Effector memory CD4-positive, alpha-beta T cell (primary cell): ENCODE measurements around the gene SEL1L2.

ENCODE experiments used
- DNase-seq, 3 donors: peaks; one replicate each; pipeline ENCODE4 v3.0.0-alpha.2; 2020
- H3K27ac ChIP-seq: 2 replicates; pipeline ENCODE4 v1.7.0; 2013; ENCODE audit warnings: mild to moderate bottlenecking, low read length, moderate library complexity; ENCODE audit not compliant: insufficient read depth, poor library complexity, severe bottlenecking
- H3K27me3 ChIP-seq: replicated peaks from 2 replicates; pipeline ENCODE4 v1.7.0; 2013; ENCODE audit warnings: mild to moderate bottlenecking, low read length; ENCODE audit not compliant: insufficient read depth, control insufficient read depth, poor library complexity, severe bottlenecking
- H3K36me3 ChIP-seq: 2 replicates; pipeline ENCODE4 v1.7.0; 2013; ENCODE audit warnings: mild to moderate bottlenecking, low read length, moderate library complexity; ENCODE audit not compliant: control insufficient read depth, insufficient read depth
- H3K4me1 ChIP-seq: 2 replicates; pipeline ENCODE4 v1.7.0; 2013; ENCODE audit warnings: low read length, mild to moderate bottlenecking; ENCODE audit not compliant: control insufficient read depth, insufficient read depth, poor library complexity, severe bottlenecking
- H3K4me3 ChIP-seq: 2 replicates; pipeline ENCODE4 v1.7.0; 2013; ENCODE audit warnings: low read length, low read depth, mild to moderate bottlenecking; ENCODE audit not compliant: insufficient read depth, poor library complexity, severe bottlenecking
- H3K9me3 ChIP-seq: 2 replicates; pipeline ENCODE4 v1.7.0; 2013; ENCODE audit warnings: mild to moderate bottlenecking, low read length, moderate library complexity; ENCODE audit not compliant: control insufficient read depth

The SEL1L2 gene

DNA sequence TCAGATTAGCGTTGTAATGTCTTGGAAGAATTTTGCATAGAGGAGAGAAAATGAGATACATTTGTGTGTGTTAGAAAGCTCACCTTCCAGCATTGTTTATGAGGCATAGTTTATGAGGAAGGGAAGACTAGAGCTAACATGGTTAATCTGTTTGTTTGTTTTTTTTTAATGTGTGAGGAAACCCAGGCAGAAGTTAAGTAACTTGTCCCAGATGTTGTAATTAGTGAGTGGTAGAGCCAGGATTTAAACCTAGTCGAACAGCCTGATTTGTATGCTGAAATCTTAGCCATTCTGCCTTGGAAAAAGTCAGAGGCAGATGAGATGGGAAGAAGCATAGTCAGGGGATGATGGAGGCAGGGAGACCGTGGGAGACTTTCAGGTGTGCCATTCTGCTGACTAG is 176.5 kb downstream of the SEL1L2 start:
- Histone ChIP-seq H3K9me3 (no peaks in the 10 kb centered on the region), H3K4me1 (no peaks in the 10 kb centered on the region), H3K4me3 (no peak overlapping the region), H3K27ac (no peak overlapping the region), H3K27me3 (no peaks in the 10 kb centered on the region), H3K36me3 (peaks cover 55% of the 10 kb centered on the region)
- DNase-seq, result no peak

- Histone ChIP-seq H3K4me1 (no peaks in the 10 kb centered on the region), H3K4me3 (no peak overlapping the region), H3K27me3 (no peaks in the 10 kb centered on the region), H3K9me3 (no peaks in the 10 kb centered on the region), H3K36me3 (peaks cover 66% of the 10 kb centered on the region), H3K27ac (no peak overlapping the region)
- no peak for DNase-seq
Measured at GRCh38 chr20:13810446-13810845, 180.0 kb downstream of the SEL1L2 start.

DNA sequence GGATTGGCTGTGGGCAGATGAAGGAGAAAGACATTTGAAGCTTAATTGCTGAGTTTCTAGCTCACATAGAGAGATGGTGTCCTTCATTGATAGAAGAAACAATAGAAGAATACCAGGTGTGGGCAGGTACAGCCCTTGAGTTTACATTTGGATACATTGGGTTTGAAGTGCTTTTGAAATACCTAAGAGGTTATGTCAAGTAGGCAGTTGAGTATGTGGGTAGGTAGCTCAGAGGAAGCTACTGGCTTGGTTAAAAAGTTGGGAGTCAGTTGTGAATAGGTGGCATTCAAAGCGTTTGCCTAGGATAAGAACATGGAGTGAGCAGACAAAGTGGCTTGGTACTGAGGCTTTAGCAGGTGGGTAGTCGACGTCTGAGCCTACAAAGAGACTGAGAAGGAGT is 180.6 kb downstream of the SEL1L2 start:
- no peak for DNase-seq
- no peak overlapping the region for H3K4me3 ChIP-seq
- H3K36me3 ChIP-seq, result peaks cover 61% of the 10 kb centered on the region

GRCh38 chr20:13809373-13809772 is 181.0 kb downstream of the SEL1L2 start:
- no peak overlapping the region for H3K4me3 ChIP-seq
- no peak overlapping the region for H3K27ac ChIP-seq
- peaks cover 59% of the 10 kb centered on the region for H3K36me3 ChIP-seq
- no peaks in the 10 kb centered on the region for H3K4me1 ChIP-seq
- DNase-seq, result no peak
- H3K9me3 ChIP-seq, result no peaks in the 10 kb centered on the region
- H3K27me3 ChIP-seq, result no peaks in the 10 kb centered on the region

More for the DNA sequence above, 180.6 kb downstream of the SEL1L2 start:
- no peaks in the 10 kb centered on the region for H3K9me3 ChIP-seq
- no peaks in the 10 kb centered on the region for H3K27me3 ChIP-seq
- no peak overlapping the region for H3K27ac ChIP-seq
- H3K4me1 ChIP-seq, result no peaks in the 10 kb centered on the region

DNA sequence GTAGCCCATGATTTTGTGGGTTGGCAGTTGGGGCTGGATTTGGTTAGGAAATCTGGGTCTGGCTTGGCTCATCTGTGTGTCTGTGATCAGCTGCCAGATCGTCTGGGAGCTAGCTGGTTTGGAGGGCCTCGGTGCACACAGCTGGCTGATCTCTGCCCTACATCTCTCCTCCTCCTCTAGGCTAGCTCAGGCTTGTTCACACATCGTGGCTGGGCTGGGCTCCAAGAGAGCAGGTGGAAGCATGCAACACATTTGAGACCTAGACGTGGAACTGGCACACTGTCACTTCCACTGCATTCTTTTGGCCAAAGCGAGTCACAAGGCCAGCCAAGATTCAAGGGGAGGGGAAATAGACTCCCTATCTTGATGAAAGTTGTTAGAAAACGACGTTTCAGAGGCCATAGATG is 189.7 kb downstream of the SEL1L2 start:
- Histone ChIP-seq H3K9me3 (no peaks in the 10 kb centered on the region), H3K36me3 (peaks cover 49% of the 10 kb centered on the region), H3K4me3 (no peak overlapping the region), H3K27me3 (no peaks in the 10 kb centered on the region), H3K4me1 (no peaks in the 10 kb centered on the region), H3K27ac (no peak overlapping the region)
- no peak for DNase-seq

DNA sequence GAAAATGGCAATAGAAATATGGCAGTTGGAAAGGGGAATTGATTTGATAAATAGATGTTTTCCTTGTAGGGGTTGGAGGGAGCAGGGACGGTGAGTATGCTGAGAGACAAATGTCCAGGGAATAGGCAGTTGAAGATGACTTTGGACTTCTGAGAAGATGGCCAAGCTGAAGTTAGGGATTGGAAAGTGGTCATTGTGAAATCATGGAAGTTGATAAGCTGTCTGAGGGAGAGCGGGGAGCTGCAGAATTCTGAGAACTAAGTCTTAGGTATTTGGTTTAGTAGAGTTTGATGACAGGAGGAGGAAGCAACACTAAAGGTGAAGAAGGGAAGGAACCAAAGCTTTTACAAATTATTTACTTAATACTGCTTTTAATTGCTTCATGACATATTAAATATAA is 190.4 kb downstream of the SEL1L2 start:
- Histone ChIP-seq H3K4me1 (no peaks in the 10 kb centered on the region), H3K36me3 (peaks cover 57% of the 10 kb centered on the region), H3K27ac (no peak overlapping the region)

More for the DNA sequence above, 190.4 kb downstream of the SEL1L2 start:
- H3K27me3 ChIP-seq, result no peaks in the 10 kb centered on the region
- no peaks in the 10 kb centered on the region for H3K9me3 ChIP-seq
- no peak overlapping the region for H3K4me3 ChIP-seq
- DNase-seq, result no peak
